ENCODE data around the gene ESPN.
"Not testable (repeated sequence)": the region's sequence is repeated elsewhere in the genome, so short reads cannot be mapped to it uniquely, and the experiment has no call there.

Gene ESPN

GRCh38 chr1:6485168-6486101 is 60.9 kb downstream of the ESPN start:
- DNase-seq = no peak

GRCh38 chr1:6486433-6487011 is 61.9 kb downstream of the ESPN start:
- DNase-seq = peak; percentile 60 to 90 (median 74)

- DNase-seq = no peak
These were observed 63.4 kb downstream of the ESPN start for GRCh38 chr1:6487804-6488484.

GRCh38 chr1:6488602-6489382 is 64.2 kb downstream of the ESPN start:
- DNase-seq = no peak

- DNase-seq = no peak
These were observed 64.8 kb downstream of the ESPN start for GRCh38 chr1:6489383-6489765.

DNA sequence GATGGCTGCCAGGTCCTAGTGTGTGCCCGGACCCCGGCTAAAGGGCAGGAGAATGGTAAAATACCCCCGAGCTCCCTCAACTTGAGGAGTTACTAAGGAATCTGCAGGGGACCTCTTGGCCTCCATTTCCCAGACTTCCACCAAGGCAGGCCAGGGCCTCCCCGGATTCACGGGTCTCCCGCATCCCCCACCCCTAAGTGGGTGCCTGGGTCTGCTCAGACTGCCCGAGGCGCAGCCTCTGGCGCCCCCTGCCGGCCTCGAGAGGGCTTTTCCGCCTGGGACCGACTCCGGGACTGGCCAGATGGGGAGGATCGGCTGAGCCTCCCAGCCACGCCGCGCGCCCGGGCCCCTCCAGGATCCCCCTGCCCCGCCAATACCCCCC is 65.2 kb downstream of the ESPN start:
- DNase-seq = peak; percentile 35 to 85 (median 69)

DNA sequence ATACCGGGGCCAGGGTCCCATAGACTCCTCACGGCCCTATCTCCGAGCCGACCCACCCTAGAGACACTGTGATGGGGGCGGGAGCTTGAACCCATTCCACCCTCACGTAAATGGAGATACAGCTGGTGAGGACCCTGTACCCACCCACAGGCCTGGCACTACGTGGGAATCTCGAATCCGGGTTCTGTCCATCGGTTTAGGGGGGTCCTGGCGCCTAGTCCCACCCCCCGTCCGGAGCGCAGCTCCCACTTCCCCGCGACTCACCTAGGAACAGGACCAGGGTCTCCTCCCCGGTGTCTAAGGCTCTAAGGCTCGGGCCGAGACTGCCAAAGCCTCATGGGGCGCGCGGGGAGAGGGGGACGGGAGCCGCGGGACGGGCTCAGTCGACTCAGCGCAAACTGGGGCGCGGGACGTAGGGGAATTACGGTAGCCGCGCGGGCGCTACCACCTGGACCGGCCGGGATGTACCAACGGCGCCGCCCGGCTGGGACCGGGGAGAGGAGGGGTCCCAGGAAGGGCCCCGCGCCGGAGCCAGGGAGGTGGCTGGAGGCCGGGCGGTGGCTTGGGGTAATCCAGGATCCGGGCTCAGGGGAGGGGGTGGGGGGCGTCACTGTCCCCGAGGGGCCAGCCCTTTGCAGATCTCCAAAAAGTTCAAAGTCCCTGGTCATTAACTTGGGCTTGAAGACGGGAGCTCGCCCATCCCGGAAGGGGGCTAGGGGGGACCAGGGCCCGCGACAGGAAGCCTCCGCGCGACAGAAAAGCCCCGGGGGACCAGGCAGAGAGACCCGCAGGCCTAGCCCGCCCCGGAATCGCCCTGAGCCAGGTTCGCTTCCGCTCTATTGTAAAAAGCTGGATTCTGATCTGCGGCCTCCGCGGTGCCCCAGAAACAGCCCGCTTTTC is 65.9 kb downstream of the ESPN start:
- peak in 4 of 6 experiments; percentile 15 to 38 (median 32) for DNase-seq

- DNase-seq = no peak
These were observed 66.5 kb downstream of the ESPN start for GRCh38 chr1:6491081-6491449.

DNA sequence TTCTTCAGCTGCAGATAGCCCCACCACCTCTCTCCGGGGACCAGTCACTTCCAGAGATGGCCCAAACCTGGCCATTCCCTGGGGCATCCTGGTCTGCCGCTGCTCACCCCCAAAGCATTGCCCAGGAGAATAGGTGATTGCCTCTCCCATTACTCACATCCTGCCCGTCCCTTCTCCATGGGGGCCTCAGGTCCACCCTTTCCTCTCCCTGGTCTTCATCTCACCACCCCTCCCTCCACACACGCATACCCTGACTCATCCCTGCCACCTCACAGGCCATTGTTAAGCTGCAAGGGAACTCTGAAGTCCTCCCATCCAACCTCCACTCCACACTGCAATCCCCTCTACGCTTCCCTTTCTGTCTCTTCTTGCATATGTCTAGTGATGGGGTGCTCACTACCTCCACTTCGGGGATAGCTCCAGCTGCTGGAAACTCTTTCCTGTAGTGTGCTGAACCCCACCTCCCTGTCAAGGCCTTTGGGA is 66.9 kb downstream of the ESPN start, which contains the start of gene PLEKHG5:
PLEKHG5 (minus strand) TSS at position 188 of the 483 bp plus-strand sequence. CDS start 14,096 bp downstream, outside the sequence.
- DNase-seq = no peak

DNA sequence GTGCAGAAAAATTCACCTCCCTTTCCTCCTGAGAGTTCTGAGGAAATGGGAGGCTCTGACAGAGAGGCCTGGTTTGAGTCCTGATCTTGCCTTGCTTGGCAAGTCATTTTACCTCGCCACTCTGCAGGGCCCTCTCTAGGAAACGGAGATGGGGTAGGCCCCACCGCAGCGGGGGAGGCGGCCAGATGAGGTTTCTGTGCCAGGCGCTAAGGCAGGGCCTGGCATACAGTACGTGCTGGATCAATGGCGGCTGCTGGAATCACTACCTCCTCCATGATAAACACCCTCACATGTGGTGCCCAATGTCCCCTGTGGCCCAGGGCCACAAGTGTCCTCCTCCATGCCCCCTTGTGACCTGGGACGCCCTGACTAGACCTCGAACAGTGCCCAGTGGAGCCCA is 67.4 kb downstream of the ESPN start:
- peak in 1 of 6 experiments; percentile 12 for DNase-seq

DNA sequence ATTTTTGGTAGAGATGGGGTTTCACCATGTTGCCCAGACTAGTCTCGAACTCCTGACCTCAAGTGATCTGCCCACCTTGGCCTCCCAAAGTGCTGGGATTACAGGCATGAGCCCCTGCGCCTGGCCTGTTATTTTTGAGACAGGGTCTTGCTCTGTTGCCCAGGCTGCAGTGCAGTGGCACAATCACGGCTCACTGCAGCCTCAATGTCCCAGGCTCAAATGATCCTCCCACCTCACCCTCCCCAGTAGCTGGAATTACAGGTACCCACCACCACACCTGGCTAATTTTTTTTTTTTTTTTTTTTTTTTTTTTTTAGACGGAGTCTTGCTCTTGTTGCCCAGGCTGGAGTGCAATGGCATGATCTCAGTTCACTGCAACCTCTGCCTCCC is 69.3 kb downstream of the ESPN start:
- DNase-seq = not testable (repeated sequence)

GRCh38 chr1:6494627-6495026 is 70.1 kb downstream of the ESPN start:
- no peak for DNase-seq

GRCh38 chr1:6495041-6495441 is 70.5 kb downstream of the ESPN start:
- peak in 4 of 6 experiments; percentile 20 to 45 (median 28) for DNase-seq

- no peak for DNase-seq
These were observed 71.2 kb downstream of the ESPN start for GRCh38 chr1:6495540-6496364.

DNA sequence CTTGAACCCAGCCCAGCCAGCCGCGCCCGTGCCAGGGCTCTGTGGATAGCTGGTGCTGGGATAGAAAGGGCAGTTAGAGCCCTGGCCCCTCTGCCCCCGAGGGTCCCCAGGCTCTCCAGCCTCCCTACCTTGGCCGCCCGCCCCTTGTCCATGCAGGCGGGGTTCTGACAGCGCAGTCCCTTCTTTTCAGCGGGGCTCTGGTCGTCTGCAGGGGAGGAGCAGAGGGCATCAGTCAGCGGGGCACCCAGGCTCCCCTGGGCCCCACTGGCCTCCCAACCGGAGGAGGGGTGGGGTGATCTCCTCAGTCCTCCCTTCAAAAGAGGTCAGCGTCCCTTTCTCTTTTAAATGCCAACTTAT is 71.8 kb downstream of the ESPN start:
- no peak for DNase-seq

DNA sequence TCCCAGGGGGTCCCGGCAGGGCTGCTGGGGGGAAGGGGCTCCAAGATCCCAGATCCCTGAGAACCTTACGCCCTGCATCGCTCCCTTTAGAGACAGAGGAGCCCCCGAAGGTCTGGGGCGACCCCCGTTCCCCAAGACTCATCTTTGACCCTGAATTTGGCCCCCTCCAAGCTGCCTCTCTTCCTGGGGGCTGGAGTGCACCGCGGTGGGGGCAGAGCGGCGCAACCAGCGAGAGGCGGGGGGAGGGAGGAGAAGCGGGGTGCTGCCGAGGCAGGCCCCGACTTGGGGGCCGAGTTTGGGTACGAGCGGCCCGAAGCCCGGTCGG is 72.3 kb downstream of the ESPN start:
- no peak for DNase-seq

DNA sequence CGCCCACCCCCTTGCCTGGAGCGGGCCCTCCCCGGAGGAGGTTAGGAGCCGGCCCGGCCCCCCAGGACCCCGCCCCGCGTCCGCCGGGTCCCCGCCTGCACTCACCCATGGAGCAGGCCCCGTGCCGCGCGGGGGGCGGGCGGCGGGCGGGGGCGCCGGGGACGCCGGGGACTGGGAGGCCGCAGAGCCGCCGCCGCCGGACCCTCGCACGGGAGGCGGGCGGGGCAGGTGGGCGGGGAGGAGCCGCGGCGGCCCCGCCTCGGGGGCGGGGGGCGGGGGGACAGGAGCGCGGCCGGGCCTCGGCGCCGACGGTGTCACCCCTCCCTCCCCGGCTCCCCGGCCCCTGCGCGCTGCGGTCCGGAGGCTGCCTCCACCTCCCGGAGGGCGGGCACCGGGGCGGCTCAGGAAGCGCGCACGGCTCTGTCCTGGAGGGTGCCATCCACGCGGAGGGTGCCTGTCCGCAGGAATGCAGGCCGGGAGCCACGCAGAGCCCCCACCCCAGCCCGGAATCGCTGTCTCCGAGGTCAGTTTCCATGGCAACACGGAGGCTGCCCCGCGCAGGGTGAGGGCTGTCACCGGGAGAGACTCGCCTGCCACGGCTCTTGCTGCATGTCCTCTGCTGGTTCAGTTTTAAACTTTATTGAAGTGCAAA is 72.8 kb downstream of the ESPN start:
- peak; percentile 23 to 65 (median 52) for DNase-seq

DNA sequence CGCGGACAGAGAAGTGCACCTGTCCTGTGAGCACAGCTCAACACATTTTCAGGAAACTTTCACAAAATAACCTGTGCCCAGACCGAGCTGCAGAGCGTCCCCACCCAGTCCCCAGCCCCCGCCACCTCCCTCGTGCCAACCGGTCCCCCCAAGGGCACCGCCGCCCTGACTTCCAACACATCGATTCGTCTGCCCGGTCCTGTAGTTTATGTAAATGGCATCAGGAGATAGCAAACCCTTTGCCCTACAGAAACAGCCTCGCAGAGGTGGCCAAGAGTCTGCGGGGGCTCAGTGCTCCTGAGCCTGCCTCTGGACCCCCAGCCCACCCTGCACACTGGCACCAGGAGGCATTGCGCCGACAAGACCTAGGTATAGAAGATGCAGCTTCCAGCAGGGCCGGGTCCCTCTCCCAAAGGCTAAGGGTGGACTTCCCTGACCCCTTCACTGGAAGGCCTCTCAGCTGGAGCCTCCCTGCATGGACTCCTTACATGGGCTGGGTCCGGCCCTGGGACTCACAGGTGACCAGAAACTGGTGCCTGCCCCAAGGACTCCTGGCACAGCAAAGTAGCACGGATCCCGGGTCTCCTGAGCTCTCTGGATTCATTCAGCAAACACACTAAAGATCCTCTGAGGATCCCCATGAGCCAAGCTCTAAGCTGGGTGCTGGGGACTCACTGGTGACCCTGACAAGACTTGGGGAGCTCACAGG is 73.4 kb downstream of the ESPN start:
- DNase-seq = no peak

DNA sequence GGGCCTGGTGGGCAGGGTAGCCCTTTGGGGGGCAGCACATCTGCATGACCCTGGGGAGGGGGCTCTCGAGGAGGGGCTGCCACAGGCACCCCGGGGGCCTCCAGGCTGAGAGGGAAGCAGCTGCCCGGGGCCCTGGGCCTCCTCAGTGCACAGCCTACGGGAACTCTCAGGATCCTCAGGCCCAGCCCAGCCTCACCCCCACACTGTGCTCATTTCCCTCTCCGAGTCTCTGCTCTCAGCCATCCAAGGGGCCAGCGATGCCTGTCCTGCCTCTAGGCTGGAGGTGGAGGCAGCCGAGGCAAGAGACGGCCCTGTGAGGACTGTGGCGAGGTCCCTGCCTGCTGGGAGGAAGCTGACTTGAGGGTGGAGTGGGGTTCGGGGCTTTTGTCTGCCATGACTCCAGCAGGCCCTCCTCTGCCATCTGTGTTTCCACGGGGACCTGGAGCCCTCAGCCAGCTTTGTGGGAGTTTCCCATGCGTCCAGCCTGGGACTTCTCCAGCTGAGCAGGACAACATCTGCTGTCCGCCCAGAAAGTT is 74.1 kb downstream of the ESPN start:
- no peak for DNase-seq
